IMR-90 (cell line): ENCODE results near the gene FRK. TPM values are rescaled to one million over a fixed set of nuclear protein-coding genes. Genes with fewer than 3 reads are reported as not detected.

Source experiments
- ATAC-seq: fragments of 200-7000 bp; cut with Tn5 transposase; 2 replicates; pipeline ENCODE4 v1.9.1; 2020; ENCODE audit warnings: low read depth, mild to moderate bottlenecking, moderate library complexity
- BruUV-seq: library from RNA; stranded (reverse); fragments of 400-500 nt; replicated peaks from 2 replicates; lab custom pipeline; 2021; lab: Mats Ljungman, UMichigan
- CTCF ChIA-PET: fragments of 300-600 bp; formaldehyde crosslinking; extraction: SDS; loops from one replicate; lab custom pipeline; 2021; ENCODE audit warnings: antibody characterized with exemption; lab: Yijun Ruan, JAX
- POLR2A ChIA-PET: fragments of 300-600 bp; sonication (Branson Sonifier 250); formaldehyde crosslinking; loops from one replicate; lab custom pipeline; 2022; ENCODE audit warnings: antibody characterized with exemption; ENCODE audit not compliant: unreplicated experiment; lab: Charles Lee
- DNase-seq: peaks from one replicate; pipeline ENCODE4 v3.0.0; 2013
- H2AFZ ChIP-seq: replicated peaks from 2 replicates; pipeline ENCODE3; 2013; ENCODE audit warnings: low read length, mild to moderate bottlenecking; ENCODE audit not compliant: poor library complexity
- H2AK5ac ChIP-seq: 2 replicates; pipeline ENCODE4 v1.6.1; 2013; ENCODE audit warnings: low read depth, low read length, inconsistent platforms
- H2AK9ac ChIP-seq: replicated peaks from 2 replicates; pipeline ENCODE3; 2013; ENCODE audit warnings: mild to moderate bottlenecking, low read depth, low read length, moderate library complexity; ENCODE audit not compliant: poor library complexity
- H2BK120ac ChIP-seq: 2 replicates; pipeline ENCODE4 v1.6.1; 2013; ENCODE audit warnings: low read depth, low read length, inconsistent platforms
- H2BK15ac ChIP-seq: 3 replicates; pipeline ENCODE4 v1.6.1; 2013; ENCODE audit warnings: low read depth, low read length, inconsistent platforms
- H2BK20ac ChIP-seq: 2 replicates; pipeline ENCODE4 v1.6.1; 2013; ENCODE audit warnings: low read depth, mild to moderate bottlenecking, inconsistent platforms, low read length, moderate library complexity
- H2BK5ac ChIP-seq: 2 replicates; pipeline ENCODE4 v1.6.1; 2013; ENCODE audit warnings: mild to moderate bottlenecking, low read depth, low read length, inconsistent platforms; ENCODE audit not compliant: poor library complexity, severe bottlenecking
- H3K14ac ChIP-seq: replicated peaks from 2 replicates; pipeline ENCODE4 v1.6.1; 2013; ENCODE audit warnings: low read depth, low read length, inconsistent platforms
- H3K18ac ChIP-seq: 2 replicates; pipeline ENCODE4 v1.6.1; 2013; ENCODE audit warnings: low read depth, low read length, control low read depth
- H3K23ac ChIP-seq: 2 replicates; pipeline ENCODE4 v1.6.1; 2013; ENCODE audit warnings: low read depth, low read length, inconsistent platforms
- H3K27ac ChIP-seq: 2 replicates; pipeline ENCODE4 v1.5.1; 2013; ENCODE audit warnings: mild to moderate bottlenecking, control low read depth, low read length; ENCODE audit not compliant: insufficient read depth
- H3K27me3 ChIP-seq: 2 replicates; pipeline ENCODE4 v1.6.1; 2013; ENCODE audit warnings: low read length; ENCODE audit not compliant: control insufficient read depth, insufficient read depth
- H3K36me3 ChIP-seq: 2 replicates; pipeline ENCODE4 v1.6.1; 2013; ENCODE audit warnings: low read length, mixed read lengths; ENCODE audit not compliant: control insufficient read depth, insufficient read depth
- H3K4ac ChIP-seq: 2 replicates; pipeline ENCODE4 v1.6.1; 2013; ENCODE audit warnings: low read depth, low read length, inconsistent platforms
- H3K4me1 ChIP-seq: 2 replicates; pipeline ENCODE4 v1.6.1; 2013; ENCODE audit warnings: low read length, mixed read lengths; ENCODE audit not compliant: control insufficient read depth, insufficient read depth
- H3K4me2 ChIP-seq: 2 replicates; pipeline ENCODE4 v1.6.1; 2013; ENCODE audit warnings: low read depth, mild to moderate bottlenecking, control low read depth, low read length, moderate library complexity
- H3K4me3 ChIP-seq: 2 replicates; pipeline ENCODE4 v1.5.1; 2013; ENCODE audit warnings: low read depth, mild to moderate bottlenecking, control low read depth, low read length, moderate library complexity; ENCODE audit not compliant: insufficient read depth
- H3K56ac ChIP-seq: 2 replicates; pipeline ENCODE4 v1.6.1; 2013; ENCODE audit warnings: low read length, inconsistent platforms; ENCODE audit not compliant: insufficient read depth; ENCODE audit errors: extremely low read depth
- H3K79me1 ChIP-seq, 2 experiments: 2 replicates each; pipeline ENCODE4 v1.6.1; 2013; ENCODE audit warnings: low read length in 2 of 2, inconsistent platforms in 1 of 2, low read depth in 1 of 2
- H3K9ac ChIP-seq: 2 replicates; pipeline ENCODE4 v1.6.1; 2013; ENCODE audit warnings: low read depth, low read length, control low read depth
- H3K9me1 ChIP-seq: 2 replicates; pipeline ENCODE4 v1.6.1; 2013; ENCODE audit warnings: low read length, inconsistent platforms; ENCODE audit not compliant: insufficient read depth
- H3K9me3 ChIP-seq: 2 replicates; pipeline ENCODE4 v1.6.1; 2013; ENCODE audit warnings: low read length; ENCODE audit not compliant: control insufficient read depth, insufficient read depth
- H4K20me1 ChIP-seq: 2 replicates; pipeline ENCODE4 v1.6.1; 2013; ENCODE audit warnings: low read length, inconsistent platforms; ENCODE audit not compliant: insufficient read depth
- H4K5ac ChIP-seq: 2 replicates; pipeline ENCODE4 v1.6.1; 2013; ENCODE audit warnings: mild to moderate bottlenecking, low read depth, low read length, control low read depth
- H4K8ac ChIP-seq, 2 experiments: 2 replicates each; pipeline ENCODE4 v1.6.1; 2013; ENCODE audit warnings: low read depth in 2 of 2, low read length in 2 of 2, control low read depth in 1 of 2, inconsistent platforms in 1 of 2
- H4K91ac ChIP-seq: 2 replicates; pipeline ENCODE4 v1.6.1; 2013; ENCODE audit warnings: low read depth, low read length, inconsistent platforms; ENCODE audit not compliant: insufficient read depth
- BHLHE40 ChIP-seq: fragments of 150-350 bp; IDR thresholded peaks from 2 replicates; pipeline ENCODE4 v1.6.1; 2016; ENCODE audit warnings: mild to moderate bottlenecking, low read depth, low read length
- CHD1 ChIP-seq: IDR thresholded peaks from 2 replicates; pipeline ENCODE4 v1.6.1; 2012; ENCODE audit warnings: low read depth, low read length, improper control_type of control experiment
- FOS ChIP-seq: fragments of 150-350 bp; IDR thresholded peaks from 2 replicates; pipeline ENCODE4 v1.6.1; 2016; ENCODE audit warnings: low read depth, low read length
- MAZ ChIP-seq: IDR thresholded peaks from 2 replicates; pipeline ENCODE4 v1.6.1; 2012; ENCODE audit warnings: low read depth, mild to moderate bottlenecking, low read length, improper control_type of control experiment, moderate library complexity, borderline replicate concordance
- NFE2L2 ChIP-seq: fragments of 150-350 bp; IDR thresholded peaks from 2 replicates; pipeline ENCODE4 v1.6.1; 2016; ENCODE audit warnings: low read depth, mild to moderate bottlenecking, low read length
- POLR2A ChIP-seq: IDR thresholded peaks from 2 replicates; pipeline ENCODE4 v1.6.1; 2012; ENCODE audit warnings: mild to moderate bottlenecking, low read depth, low read length
- RAD21 ChIP-seq: IDR thresholded peaks from 2 replicates; pipeline ENCODE4 v1.6.1; 2012; ENCODE audit warnings: low read length, improper control_type of control experiment
- RCOR1 ChIP-seq: IDR thresholded peaks from 2 replicates; pipeline ENCODE4 v1.6.1; 2012; ENCODE audit warnings: mild to moderate bottlenecking, low read length, improper control_type of control experiment; ENCODE audit not compliant: insufficient replicate concordance
- RFX5 ChIP-seq: IDR thresholded peaks from 2 replicates; pipeline ENCODE4 v1.8.0; 2012; ENCODE audit warnings: low read depth, mild to moderate bottlenecking, low read length, moderate library complexity
- USF2 ChIP-seq: fragments of 150-350 bp; IDR thresholded peaks from 2 replicates; pipeline ENCODE4 v1.6.1; 2017; ENCODE audit warnings: mild to moderate bottlenecking, antibody characterized with exemption, low read length, low read depth
- WGBS, 2 experiments: methylation state at CpG; one replicate each; pipeline versions ENCODE4 v1.1.5 to v1.1.7; 2013; ENCODE audit warnings: missing lambda C conversion rate in 2 of 2; ENCODE audit not compliant: insufficient read length in 1 of 2; ENCODE audit errors: extremely low coverage in 2 of 2; 5-methylcytosine and 5-hydroxymethylcytosine counted together
- dilution Hi-C: fragments of 300-500 bp; cut with HindIII; formaldehyde crosslinking; loops from one replicate; pipeline ENCODE4 v1.14.3; 2018; ENCODE audit warnings: low sequenced_read_pairs; ENCODE audit not compliant: unreplicated experiment
- in situ Hi-C: fragments of 300-500 bp; cut with MboI; formaldehyde crosslinking; loops from 3 replicates; pipeline ENCODE4 v1.14.3; 2019; ENCODE audit warnings: low sequenced_read_pairs, inconsistent platforms, mixed read lengths
- intact Hi-C: fragments of 100-400 bp; cut with micrococcal nuclease; formaldehyde crosslinking; loops from 2 replicates; pipeline ENCODE4 v1.10.0; 2022
- polyA plus RNA-seq, 3 experiments: library from polyadenylated mRNA; depleted of rRNA; stranded (reverse); fragments of >200 nt; gene quantifications; 2 replicates each; pipeline ENCODE4 v1.2.3, GENCODE V29; 2012; ENCODE audit warnings: low replicate concordance in 1 of 3
- total RNA-seq: library from RNA; depleted of rRNA; stranded (reverse); fragments of >200 nt; gene quantifications from 2 replicates; pipeline ENCODE4 v1.2.3, GENCODE V29; 2012
- TF ChIP-seq, protein P1 (sequence below): fragments of 150-350 bp; IDR thresholded peaks from 2 replicates; pipeline ENCODE4 v1.6.1; 2016; ENCODE audit warnings: low read depth, mild to moderate bottlenecking, low read length, moderate library complexity, borderline replicate concordance
- TF ChIP-seq, protein P2 (sequence below): conservative IDR thresholded peaks from 2 replicates; pipeline ENCODE4 v1.5.1; 2012; ENCODE audit warnings: mild to moderate bottlenecking, low read depth, low read length, improper control_type of control experiment

Gene FRK
- total and polyA plus RNA-seq, 2 of the 4 experiments (the other 2 are of a cell fraction) = under 0.01 to 0.02 TPM

- dilution Hi-C loops = no loop called here
- no peak overlapping the region for H3K9ac ChIP-seq
- no peaks in the 10 kb centered on the region for H3K4me1 ChIP-seq
- H4K20me1 ChIP-seq = no peaks in the 10 kb centered on the region
- DNase-seq = no peak
- H4K8ac ChIP-seq = no peak overlapping the region
- no peak overlapping the region for H3K4me3 ChIP-seq
- no peak overlapping the region for H4K91ac ChIP-seq
- H2BK120ac ChIP-seq = no peak overlapping the region
- H2BK5ac ChIP-seq = no peak overlapping the region
- H3K18ac ChIP-seq = no peak overlapping the region
- no peak overlapping the region for H2AK5ac ChIP-seq
- H3K27me3 ChIP-seq = no peaks in the 10 kb centered on the region
- no peak overlapping the region for H3K14ac ChIP-seq
- WGBS, 2 experiments = no CpG with 5 or more reads among the region's 8 CpGs
- ChIA-PET CTCF (no interaction called here), POLR2A (no interaction called here)
- no peak overlapping the region for H3K23ac ChIP-seq
- no peaks in the 10 kb centered on the region for H3K79me1 ChIP-seq
- in situ Hi-C loops = no loop called here
- no peak overlapping the region for H2AK9ac ChIP-seq
- H3K4ac ChIP-seq = no peak overlapping the region
- no peak overlapping the region for H4K5ac ChIP-seq
- intact Hi-C loops = no loop called here
- TF ChIP-seq FOS (no peak), USF2 (no peak), RAD21 (no peak), MAZ (no peak), CHD1 (no peak), POLR2A (no peak), RCOR1 (no peak), BHLHE40 (no peak), NFE2L2 (no peak), RFX5 (no peak)
- TF ChIP-seq, protein P1, sequence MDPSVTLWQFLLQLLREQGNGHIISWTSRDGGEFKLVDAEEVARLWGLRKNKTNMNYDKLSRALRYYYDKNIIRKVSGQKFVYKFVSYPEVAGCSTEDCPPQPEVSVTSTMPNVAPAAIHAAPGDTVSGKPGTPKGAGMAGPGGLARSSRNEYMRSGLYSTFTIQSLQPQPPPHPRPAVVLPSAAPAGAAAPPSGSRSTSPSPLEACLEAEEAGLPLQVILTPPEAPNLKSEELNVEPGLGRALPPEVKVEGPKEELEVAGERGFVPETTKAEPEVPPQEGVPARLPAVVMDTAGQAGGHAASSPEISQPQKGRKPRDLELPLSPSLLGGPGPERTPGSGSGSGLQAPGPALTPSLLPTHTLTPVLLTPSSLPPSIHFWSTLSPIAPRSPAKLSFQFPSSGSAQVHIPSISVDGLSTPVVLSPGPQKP = no peak
- TF ChIP-seq, protein P2, sequence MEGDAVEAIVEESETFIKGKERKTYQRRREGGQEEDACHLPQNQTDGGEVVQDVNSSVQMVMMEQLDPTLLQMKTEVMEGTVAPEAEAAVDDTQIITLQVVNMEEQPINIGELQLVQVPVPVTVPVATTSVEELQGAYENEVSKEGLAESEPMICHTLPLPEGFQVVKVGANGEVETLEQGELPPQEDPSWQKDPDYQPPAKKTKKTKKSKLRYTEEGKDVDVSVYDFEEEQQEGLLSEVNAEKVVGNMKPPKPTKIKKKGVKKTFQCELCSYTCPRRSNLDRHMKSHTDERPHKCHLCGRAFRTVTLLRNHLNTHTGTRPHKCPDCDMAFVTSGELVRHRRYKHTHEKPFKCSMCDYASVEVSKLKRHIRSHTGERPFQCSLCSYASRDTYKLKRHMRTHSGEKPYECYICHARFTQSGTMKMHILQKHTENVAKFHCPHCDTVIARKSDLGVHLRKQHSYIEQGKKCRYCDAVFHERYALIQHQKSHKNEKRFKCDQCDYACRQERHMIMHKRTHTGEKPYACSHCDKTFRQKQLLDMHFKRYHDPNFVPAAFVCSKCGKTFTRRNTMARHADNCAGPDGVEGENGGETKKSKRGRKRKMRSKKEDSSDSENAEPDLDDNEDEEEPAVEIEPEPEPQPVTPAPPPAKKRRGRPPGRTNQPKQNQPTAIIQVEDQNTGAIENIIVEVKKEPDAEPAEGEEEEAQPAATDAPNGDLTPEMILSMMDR = no peak
- H3K27ac ChIP-seq = no peak overlapping the region
- no peak overlapping the region for H2BK15ac ChIP-seq
- no peak overlapping the region for H3K56ac ChIP-seq
- no TSS peak for BruUV-seq
- no peaks in the 10 kb centered on the region for H3K9me1 ChIP-seq
- no peaks in the 10 kb centered on the region for H3K9me3 ChIP-seq
- ATAC-seq = no peak
- no peak overlapping the region for H3K4me2 ChIP-seq
- H2BK20ac ChIP-seq = no peak overlapping the region
- H2AFZ ChIP-seq = no peak overlapping the region
- no peaks in the 10 kb centered on the region for H3K36me3 ChIP-seq
Observed at GRCh38 chr6:115935361-115935760, 125.3 kb downstream of the FRK start.
